ENCODE measurements around the gene SLC34A3. TPM values are rescaled to one million over a fixed set of nuclear protein-coding genes. Genes with fewer than 3 reads are reported as not detected.

SLC34A3 gene
- total RNA-seq, 1 experiment from 2014 or later = 0.26 TPM

DNA sequence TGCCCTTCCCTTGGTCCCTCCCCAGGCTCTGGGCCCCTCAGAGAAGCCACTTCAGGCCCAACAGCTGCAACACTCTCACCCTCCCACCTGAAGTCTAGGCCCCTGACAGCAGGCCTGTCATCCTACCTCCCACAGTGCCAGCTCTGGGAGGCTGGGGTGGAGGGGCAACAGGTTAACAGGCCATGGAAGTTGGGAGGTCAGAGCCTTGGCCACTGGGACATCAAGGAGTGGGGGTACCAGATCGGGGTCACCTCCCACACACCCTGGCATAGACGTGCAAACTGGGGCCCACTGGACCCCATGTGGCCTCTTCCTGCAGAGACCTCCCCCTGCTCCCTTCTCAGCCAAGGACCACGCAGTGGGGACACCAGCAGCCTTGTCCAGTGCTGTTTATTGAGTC is 39.5 kb upstream of the SLC34A3 start:
- peak overlapping the region; percentile 98 for H3K4me3 Mint-ChIP-seq (ENCODE audit: low read depth, unreplicated experiment)

DNA sequence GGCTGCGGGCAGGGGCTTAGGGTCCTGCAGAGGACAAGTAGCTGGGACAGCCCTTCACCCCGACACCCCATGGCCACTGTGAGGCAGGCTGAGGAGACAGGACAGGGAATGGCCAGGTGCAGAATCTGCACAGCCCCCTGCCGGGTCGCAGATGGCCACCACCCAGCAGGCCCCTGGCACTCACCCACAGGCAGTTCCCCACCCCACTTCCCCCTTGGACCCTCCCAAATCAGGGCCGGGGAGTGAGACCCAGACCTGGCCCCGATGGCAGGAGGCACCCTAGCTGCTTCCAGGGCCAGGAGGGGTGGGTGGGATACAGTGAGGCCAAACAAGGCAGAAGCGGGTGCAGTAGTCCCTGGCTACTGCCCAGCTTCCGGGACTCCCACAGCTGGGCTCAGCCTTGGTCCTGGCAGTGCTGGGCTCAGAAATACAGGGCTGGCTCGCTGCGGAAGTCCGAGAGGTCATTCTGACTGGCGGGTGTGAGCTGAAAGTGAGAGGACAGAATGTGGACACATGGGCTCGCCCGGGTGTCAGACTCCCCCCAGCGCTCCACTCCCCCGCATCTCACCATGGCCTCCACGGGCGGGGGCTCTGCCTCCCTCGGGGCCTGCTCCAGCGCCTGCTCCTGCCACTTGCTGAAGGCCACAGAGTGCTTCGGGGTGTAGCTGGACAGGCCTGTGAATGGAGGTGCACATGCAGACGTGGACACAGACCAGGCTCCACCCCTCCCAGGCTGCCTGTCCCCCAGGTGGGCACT is 38.8 kb upstream of the SLC34A3 start:
- CTCF ChIA-PET = interaction anchor here (0.6 kb wide), 1 partner anchor 32 kb away, joined by 3 read pairs; no protein-coding TSS in a partner anchor
- intact Hi-C loops (cut with micrococcal nuclease; ENCODE audit: unreplicated experiment) = no loop called here
- peaks cover 24% of the 10 kb centered on the region for H3K4me1 Mint-ChIP-seq (ENCODE audit: low read depth, unreplicated experiment)

More for the DNA sequence above, 39.5 kb upstream of the SLC34A3 start:
- Mint-ChIP-seq H3K4me1 (ENCODE audit: low read depth, unreplicated experiment) (peaks cover 21% of the 10 kb centered on the region), H3K36me3 (ENCODE audit: insufficient read depth, unreplicated experiment) (peaks cover 46% of the 10 kb centered on the region), H3K27ac (ENCODE audit: unreplicated experiment) (no peak overlapping the region), H3K9me3 (ENCODE audit: low read depth, unreplicated experiment) (no peaks in the 10 kb centered on the region), H3K27me3 (ENCODE audit: unreplicated experiment) (no peaks in the 10 kb centered on the region)
- no peak for TF ChIP-seq CTCF (IDR thresholded peaks at IDR 0.05; ENCODE audit: unreplicated experiment)
- intact Hi-C loops (cut with micrococcal nuclease; ENCODE audit: unreplicated experiment) = no loop called here
- no TSS peak for BruUV-seq (replicated peaks)
- CTCF ChIA-PET = no interaction called here
- no peak for DNase-seq

DNA sequence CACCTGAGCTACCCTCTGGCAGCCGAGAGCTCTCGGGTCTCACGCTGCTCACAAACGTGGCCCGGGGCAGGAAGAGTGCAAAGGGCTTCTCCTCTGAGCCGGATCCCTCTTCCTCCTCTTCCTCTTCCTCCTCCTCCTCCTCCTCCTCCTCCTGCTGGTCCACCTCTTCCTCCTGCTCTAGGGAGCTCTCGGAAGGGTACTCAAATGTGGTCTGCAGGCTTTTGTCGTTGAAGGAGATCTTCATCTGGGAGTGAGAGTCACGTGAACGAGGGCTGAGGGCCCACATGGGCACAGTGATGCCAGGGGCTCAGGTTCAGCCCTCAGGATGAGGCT is 38.3 kb upstream of the SLC34A3 start:
- Mint-ChIP-seq H3K9me3 (ENCODE audit: low read depth, unreplicated experiment) (no peaks in the 10 kb centered on the region), H3K27me3 (ENCODE audit: unreplicated experiment) (no peaks in the 10 kb centered on the region), H3K4me3 (ENCODE audit: low read depth, unreplicated experiment) (no peak overlapping the region), H3K27ac (ENCODE audit: unreplicated experiment) (no peak overlapping the region), H3K36me3 (ENCODE audit: insufficient read depth, unreplicated experiment) (peaks cover 41% of the 10 kb centered on the region), H3K4me1 (ENCODE audit: low read depth, unreplicated experiment) (peaks cover 29% of the 10 kb centered on the region)
- TF ChIP-seq CTCF (IDR thresholded peaks at IDR 0.05; ENCODE audit: unreplicated experiment) = no peak
- no peak for DNase-seq
- intact Hi-C loops (cut with micrococcal nuclease; ENCODE audit: unreplicated experiment) = no loop called here
- no TSS peak for BruUV-seq (replicated peaks)
- CTCF ChIA-PET = no interaction called here

More for the DNA sequence above, 38.8 kb upstream of the SLC34A3 start:
- Mint-ChIP-seq H3K36me3 (ENCODE audit: insufficient read depth, unreplicated experiment) (peaks cover 46% of the 10 kb centered on the region), H3K9me3 (ENCODE audit: low read depth, unreplicated experiment) (no peaks in the 10 kb centered on the region), H3K4me3 (ENCODE audit: low read depth, unreplicated experiment) (no peak overlapping the region), H3K27me3 (ENCODE audit: unreplicated experiment) (no peaks in the 10 kb centered on the region), H3K27ac (ENCODE audit: unreplicated experiment) (no peak overlapping the region)
- no peak for DNase-seq
- BruUV-seq (replicated peaks) = no TSS peak
- no peak for TF ChIP-seq CTCF (IDR thresholded peaks at IDR 0.05; ENCODE audit: unreplicated experiment)

GRCh38 chr9:137192859-137193258 is 37.8 kb upstream of the SLC34A3 start:
- H3K4me1 Mint-ChIP-seq (ENCODE audit: low read depth, unreplicated experiment) = peaks cover 30% of the 10 kb centered on the region
- no TSS peak for BruUV-seq (replicated peaks)
- no peaks in the 10 kb centered on the region for H3K27me3 Mint-ChIP-seq (ENCODE audit: unreplicated experiment)
- intact Hi-C loops (cut with micrococcal nuclease; ENCODE audit: unreplicated experiment) = no loop called here
- H3K36me3 Mint-ChIP-seq (ENCODE audit: insufficient read depth, unreplicated experiment) = peaks cover 41% of the 10 kb centered on the region
- no peak overlapping the region for H3K4me3 Mint-ChIP-seq (ENCODE audit: low read depth, unreplicated experiment)
- no peak for TF ChIP-seq CTCF (IDR thresholded peaks at IDR 0.05; ENCODE audit: unreplicated experiment)
- H3K27ac Mint-ChIP-seq (ENCODE audit: unreplicated experiment) = no peak overlapping the region
- no peaks in the 10 kb centered on the region for H3K9me3 Mint-ChIP-seq (ENCODE audit: low read depth, unreplicated experiment)
- no peak for DNase-seq
- CTCF ChIA-PET = no interaction called here
